BLaER1 (cell line): ENCODE results near the gene CCDC73.

ENCODE experiments used
- H3K27ac ChIP-seq: shearing (Covaris generic); formaldehyde crosslinking; 2 replicates; pipeline ENCODE4 v1.8.1; 2022
- H3K27me3 ChIP-seq: shearing (Covaris generic); formaldehyde crosslinking; 2 replicates; pipeline ENCODE4 v1.8.1; 2022
- H3K36me3 ChIP-seq: shearing (Covaris generic); formaldehyde crosslinking; 2 replicates; pipeline ENCODE4 v1.8.1; 2022
- H3K4me1 ChIP-seq: shearing (Covaris generic); formaldehyde crosslinking; 2 replicates; pipeline ENCODE4 v1.8.1; 2022
- H3K4me2 ChIP-seq: shearing (Covaris generic); formaldehyde crosslinking; 2 replicates; pipeline ENCODE4 v1.8.1; 2022
- H3K4me3 ChIP-seq: shearing (Covaris generic); formaldehyde crosslinking; 2 replicates; pipeline ENCODE4 v1.8.1; 2022
- H3K9ac ChIP-seq: shearing (Covaris generic); formaldehyde crosslinking; 2 replicates; pipeline ENCODE4 v1.8.1; 2022
- H3K9me3 ChIP-seq: shearing (Covaris generic); formaldehyde crosslinking; 2 replicates; pipeline ENCODE4 v1.8.1; 2022
- H4K20me1 ChIP-seq: shearing (Covaris generic); formaldehyde crosslinking; 2 replicates; pipeline ENCODE4 v1.8.1; 2022
- Cebpa-rat ChIP-seq: shearing (Covaris generic); IDR thresholded peaks from 2 replicates; pipeline ENCODE4 v1.8.1; 2022

The CCDC73 gene

GRCh38 chr11:32794439-32794838 is at the start of gene CCDC73:
CCDC73 (minus strand) TSS chr11:32794662; CDS start chr11:32760243, 34,419 bp downstream.
- Histone ChIP-seq H3K27me3 (no peaks in the 10 kb centered on the region), H3K9ac (no peak within 1 kb of the TSS), H3K27ac (no peak within 1 kb of the TSS), H3K4me3 (no peak within 1 kb of the TSS), H4K20me1 (no peaks in the 10 kb centered on the region), H3K36me3 (no peaks in the 10 kb centered on the region), H3K4me1 (no peaks in the 10 kb centered on the region), H3K9me3 (no peaks in the 10 kb centered on the region), H3K4me2 (no peak within 1 kb of the TSS)
- no peak for TF ChIP-seq Cebpa-rat

- H3K4me3 ChIP-seq = no peak overlapping the region
- H4K20me1 ChIP-seq = no peaks in the 10 kb centered on the region
- no peaks in the 10 kb centered on the region for H3K36me3 ChIP-seq
- H3K27ac ChIP-seq = no peak overlapping the region
- H3K9ac ChIP-seq = no peak overlapping the region
- H3K9me3 ChIP-seq = no peaks in the 10 kb centered on the region
- no peaks in the 10 kb centered on the region for H3K4me1 ChIP-seq
- H3K27me3 ChIP-seq = no peaks in the 10 kb centered on the region
- TF ChIP-seq Cebpa-rat = no peak
- no peak overlapping the region for H3K4me2 ChIP-seq
Measured at GRCh38 chr11:32843544-32843943, 49.1 kb upstream of the CCDC73 start.

- H3K4me1 ChIP-seq = no peaks in the 10 kb centered on the region
- no peaks in the 10 kb centered on the region for H3K27me3 ChIP-seq
- H3K4me2 ChIP-seq = no peak overlapping the region
- H3K9ac ChIP-seq = no peak overlapping the region
- no peaks in the 10 kb centered on the region for H3K36me3 ChIP-seq
- no peak for TF ChIP-seq Cebpa-rat
- H3K4me3 ChIP-seq = no peak overlapping the region
- no peaks in the 10 kb centered on the region for H3K9me3 ChIP-seq
- H4K20me1 ChIP-seq = no peaks in the 10 kb centered on the region
- no peak overlapping the region for H3K27ac ChIP-seq
Measured at GRCh38 chr11:32840587-32840986, 46.1 kb upstream of the CCDC73 start.

- TF ChIP-seq Cebpa-rat = no peak
- no peak overlapping the region for H3K4me2 ChIP-seq
- H4K20me1 ChIP-seq = no peaks in the 10 kb centered on the region
- no peaks in the 10 kb centered on the region for H3K36me3 ChIP-seq
- H3K9ac ChIP-seq = no peak overlapping the region
- H3K27me3 ChIP-seq = no peaks in the 10 kb centered on the region
- H3K4me3 ChIP-seq = no peak overlapping the region
- no peaks in the 10 kb centered on the region for H3K9me3 ChIP-seq
- no peak overlapping the region for H3K27ac ChIP-seq
- H3K4me1 ChIP-seq = no peaks in the 10 kb centered on the region
Measured at GRCh38 chr11:32839308-32839707, 44.8 kb upstream of the CCDC73 start.

- Histone ChIP-seq H3K4me1 (no peaks in the 10 kb centered on the region), H3K27me3 (no peaks in the 10 kb centered on the region), H3K4me2 (no peak overlapping the region), H3K9me3 (no peaks in the 10 kb centered on the region), H3K27ac (no peak overlapping the region), H4K20me1 (no peaks in the 10 kb centered on the region), H3K4me3 (no peak overlapping the region), H3K36me3 (no peaks in the 10 kb centered on the region), H3K9ac (no peak overlapping the region)
- peak; percentile 87; the same call in 1 of the 2 replicates for TF ChIP-seq Cebpa-rat
Measured at GRCh38 chr11:32838505-32839274, 44.2 kb upstream of the CCDC73 start.

DNA sequence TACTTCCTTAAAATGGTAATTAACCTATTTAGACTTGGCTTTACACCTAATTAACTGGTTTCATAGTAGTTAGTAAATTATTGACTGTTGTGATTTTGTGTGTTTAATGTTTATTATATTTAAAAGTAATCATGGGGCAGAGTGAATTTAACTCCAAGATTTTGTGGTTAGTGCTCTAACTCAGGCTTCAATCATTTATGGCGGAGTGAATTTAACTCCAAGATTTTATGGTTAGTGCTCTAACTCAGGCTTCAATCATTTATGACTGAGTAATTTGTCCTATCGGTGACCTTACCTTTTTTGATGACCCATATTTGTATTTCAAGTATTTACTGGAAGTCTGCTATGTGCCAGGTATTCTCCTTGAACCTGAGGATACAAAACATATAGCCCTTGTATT is 42.5 kb upstream of the CCDC73 start:
- Histone ChIP-seq H3K4me2 (no peak overlapping the region), H3K9me3 (no peaks in the 10 kb centered on the region)

GRCh38 chr11:32833921-32834320 is 39.5 kb upstream of the CCDC73 start:
- Histone ChIP-seq H3K4me1 (peaks cover 14% of the 10 kb centered on the region), H3K36me3 (no peaks in the 10 kb centered on the region), H3K4me3 (no peak overlapping the region), H3K27me3 (peaks cover 25% of the 10 kb centered on the region), H3K4me2 (no peak overlapping the region), H3K9me3 (no peaks in the 10 kb centered on the region), H3K27ac (no peak overlapping the region), H4K20me1 (no peaks in the 10 kb centered on the region), H3K9ac (no peak overlapping the region)
- TF ChIP-seq Cebpa-rat = no peak

More for the DNA sequence above, 42.5 kb upstream of the CCDC73 start:
- Histone ChIP-seq H3K9ac (no peak overlapping the region), H3K27ac (no peak overlapping the region), H4K20me1 (no peaks in the 10 kb centered on the region), H3K4me3 (no peak overlapping the region), H3K27me3 (no peaks in the 10 kb centered on the region), H3K36me3 (no peaks in the 10 kb centered on the region), H3K4me1 (no peaks in the 10 kb centered on the region)
- TF ChIP-seq Cebpa-rat = no peak

DNA sequence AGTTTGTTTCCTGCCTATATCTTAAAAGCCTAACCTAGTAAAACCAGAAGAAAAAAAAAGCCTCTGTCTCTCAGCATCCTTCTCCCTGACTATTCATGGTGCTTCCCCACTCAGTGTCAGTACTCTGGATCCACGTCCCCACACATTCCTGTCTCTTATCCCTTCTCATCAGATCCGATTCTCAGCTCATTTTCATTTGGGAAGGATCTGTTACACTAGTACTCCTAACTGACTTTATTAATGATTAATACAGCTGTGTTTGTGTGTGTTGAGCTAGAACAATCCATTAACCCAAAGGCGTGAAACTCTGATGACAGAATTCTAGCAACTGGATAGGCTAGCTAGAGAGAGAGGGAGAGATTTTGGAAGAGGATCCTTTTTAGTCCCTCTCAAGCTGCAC is 36.8 kb upstream of the CCDC73 start:
- peaks cover 14% of the 10 kb centered on the region for H3K4me1 ChIP-seq
- H3K9ac ChIP-seq = no peak overlapping the region
- no peaks in the 10 kb centered on the region for H4K20me1 ChIP-seq
- no peaks in the 10 kb centered on the region for H3K36me3 ChIP-seq
- H3K9me3 ChIP-seq = no peaks in the 10 kb centered on the region
- H3K27me3 ChIP-seq = peaks cover 27% of the 10 kb centered on the region
- no peak overlapping the region for H3K4me2 ChIP-seq
- no peak overlapping the region for H3K4me3 ChIP-seq
- TF ChIP-seq Cebpa-rat = no peak
- H3K27ac ChIP-seq = no peak overlapping the region

- Histone ChIP-seq H3K9me3 (no peaks in the 10 kb centered on the region), H3K4me3 (no peak overlapping the region), H3K27me3 (peaks cover 27% of the 10 kb centered on the region), H3K4me2 (no peak overlapping the region), H3K9ac (no peak overlapping the region), H4K20me1 (no peaks in the 10 kb centered on the region), H3K36me3 (no peaks in the 10 kb centered on the region), H3K27ac (no peak overlapping the region), H3K4me1 (peaks cover 14% of the 10 kb centered on the region)
- TF ChIP-seq Cebpa-rat = no peak
Measured at GRCh38 chr11:32830796-32831195, 36.3 kb upstream of the CCDC73 start.

DNA sequence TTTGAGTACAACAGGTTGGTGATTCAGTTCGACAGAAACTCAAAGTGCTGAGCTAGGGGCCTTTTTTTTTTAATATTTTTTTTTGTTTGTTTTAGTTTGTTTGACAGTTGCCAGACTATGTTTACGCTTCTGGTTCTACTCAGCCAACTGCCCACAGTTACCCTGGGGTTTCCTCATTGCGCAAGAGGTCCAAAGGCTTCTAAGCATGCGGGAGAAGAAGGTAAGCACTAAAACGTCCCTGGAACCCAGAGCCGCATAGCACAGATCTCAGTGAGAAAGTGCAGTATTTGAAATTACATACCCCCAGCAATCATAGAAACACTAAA is 35.9 kb upstream of the CCDC73 start:
- Histone ChIP-seq H3K9ac (peak overlapping the region; percentile 68; the same call in 1 of the 2 replicates), H3K27ac (no peak overlapping the region)

More for the DNA sequence above, 35.9 kb upstream of the CCDC73 start:
- no peaks in the 10 kb centered on the region for H3K9me3 ChIP-seq
- peaks cover 27% of the 10 kb centered on the region for H3K27me3 ChIP-seq
- H4K20me1 ChIP-seq = no peaks in the 10 kb centered on the region
- no peaks in the 10 kb centered on the region for H3K36me3 ChIP-seq
- H3K4me2 ChIP-seq = peak overlapping the region; percentile 91
- H3K4me1 ChIP-seq = peaks cover 14% of the 10 kb centered on the region
- peak; percentile 93 for TF ChIP-seq Cebpa-rat
- H3K4me3 ChIP-seq = peak overlapping the region; percentile 71
